ENCODE measurements around the gene PNN.

DNA sequence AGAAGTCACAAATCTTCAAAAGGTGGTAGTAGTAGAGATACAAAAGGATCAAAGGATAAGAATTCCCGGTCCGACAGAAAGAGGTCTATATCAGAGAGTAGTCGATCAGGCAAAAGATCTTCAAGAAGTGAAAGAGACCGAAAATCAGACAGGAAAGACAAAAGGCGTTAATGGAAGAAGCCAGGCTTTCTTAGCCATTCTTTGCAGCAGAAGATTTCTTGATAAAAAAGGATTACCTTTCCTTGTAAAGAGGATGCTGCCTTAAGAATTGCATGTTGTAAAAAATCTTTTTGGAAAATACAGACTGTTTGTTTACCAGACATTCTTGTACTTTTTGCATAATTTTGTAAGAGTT lies 6.6 kb downstream of the PNN start:
- TF ChIP-seq, protein P1, sequence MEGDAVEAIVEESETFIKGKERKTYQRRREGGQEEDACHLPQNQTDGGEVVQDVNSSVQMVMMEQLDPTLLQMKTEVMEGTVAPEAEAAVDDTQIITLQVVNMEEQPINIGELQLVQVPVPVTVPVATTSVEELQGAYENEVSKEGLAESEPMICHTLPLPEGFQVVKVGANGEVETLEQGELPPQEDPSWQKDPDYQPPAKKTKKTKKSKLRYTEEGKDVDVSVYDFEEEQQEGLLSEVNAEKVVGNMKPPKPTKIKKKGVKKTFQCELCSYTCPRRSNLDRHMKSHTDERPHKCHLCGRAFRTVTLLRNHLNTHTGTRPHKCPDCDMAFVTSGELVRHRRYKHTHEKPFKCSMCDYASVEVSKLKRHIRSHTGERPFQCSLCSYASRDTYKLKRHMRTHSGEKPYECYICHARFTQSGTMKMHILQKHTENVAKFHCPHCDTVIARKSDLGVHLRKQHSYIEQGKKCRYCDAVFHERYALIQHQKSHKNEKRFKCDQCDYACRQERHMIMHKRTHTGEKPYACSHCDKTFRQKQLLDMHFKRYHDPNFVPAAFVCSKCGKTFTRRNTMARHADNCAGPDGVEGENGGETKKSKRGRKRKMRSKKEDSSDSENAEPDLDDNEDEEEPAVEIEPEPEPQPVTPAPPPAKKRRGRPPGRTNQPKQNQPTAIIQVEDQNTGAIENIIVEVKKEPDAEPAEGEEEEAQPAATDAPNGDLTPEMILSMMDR (IDR thresholded peaks at IDR 0.05 in 2 of 3, conservative IDR thresholded peaks at IDR 0.05 in 1 of 3; ENCODE audit: control insufficient read depth in 2 of 3, extremely low read depth in 1 of 3, insufficient read depth in 1 of 3, low read depth in 3 of 3, low read length in 3 of 3) = no peak
- TF ChIP-seq TCF7 (IDR thresholded peaks at IDR 0.05; ENCODE audit: borderline replicate concordance) (no peak), SP1 (IDR thresholded peaks at IDR 0.05; ENCODE audit: low read depth, low read length) (no peak), EP300 (IDR thresholded peaks at IDR 0.05; ENCODE audit: borderline replicate concordance in 1 of 2, control insufficient read depth in 1 of 2, low read depth in 2 of 2, low read length in 2 of 2) (no peak), SIN3A (IDR thresholded peaks at IDR 0.05; ENCODE audit: low read depth, low read length) (no peak), TCF3 (IDR thresholded peaks at IDR 0.05; ENCODE audit: borderline replicate concordance, insufficient read depth, low read depth, low read length) (no peak), ZNF274 (IDR thresholded peaks at IDR 0.05; ENCODE audit: insufficient read depth, insufficient read length) (no peak), POLR2AphosphoS5 (IDR thresholded peaks at IDR 0.05; ENCODE audit: low read length) (no peak; the same call in 1 of the 2 replicates), RBBP5 (conservative IDR thresholded peaks at IDR 0.05) (no peak), CREM (IDR thresholded peaks at IDR 0.05; ENCODE audit: low read depth) (no peak), EZH2 (IDR thresholded peaks at IDR 0.05; ENCODE audit: borderline replicate concordance, control insufficient read depth, low read depth, low read length) (no peak), BMI1 (IDR thresholded peaks at IDR 0.05; ENCODE audit: borderline replicate concordance) (no peak)
- TF ChIP-seq, protein P2, sequence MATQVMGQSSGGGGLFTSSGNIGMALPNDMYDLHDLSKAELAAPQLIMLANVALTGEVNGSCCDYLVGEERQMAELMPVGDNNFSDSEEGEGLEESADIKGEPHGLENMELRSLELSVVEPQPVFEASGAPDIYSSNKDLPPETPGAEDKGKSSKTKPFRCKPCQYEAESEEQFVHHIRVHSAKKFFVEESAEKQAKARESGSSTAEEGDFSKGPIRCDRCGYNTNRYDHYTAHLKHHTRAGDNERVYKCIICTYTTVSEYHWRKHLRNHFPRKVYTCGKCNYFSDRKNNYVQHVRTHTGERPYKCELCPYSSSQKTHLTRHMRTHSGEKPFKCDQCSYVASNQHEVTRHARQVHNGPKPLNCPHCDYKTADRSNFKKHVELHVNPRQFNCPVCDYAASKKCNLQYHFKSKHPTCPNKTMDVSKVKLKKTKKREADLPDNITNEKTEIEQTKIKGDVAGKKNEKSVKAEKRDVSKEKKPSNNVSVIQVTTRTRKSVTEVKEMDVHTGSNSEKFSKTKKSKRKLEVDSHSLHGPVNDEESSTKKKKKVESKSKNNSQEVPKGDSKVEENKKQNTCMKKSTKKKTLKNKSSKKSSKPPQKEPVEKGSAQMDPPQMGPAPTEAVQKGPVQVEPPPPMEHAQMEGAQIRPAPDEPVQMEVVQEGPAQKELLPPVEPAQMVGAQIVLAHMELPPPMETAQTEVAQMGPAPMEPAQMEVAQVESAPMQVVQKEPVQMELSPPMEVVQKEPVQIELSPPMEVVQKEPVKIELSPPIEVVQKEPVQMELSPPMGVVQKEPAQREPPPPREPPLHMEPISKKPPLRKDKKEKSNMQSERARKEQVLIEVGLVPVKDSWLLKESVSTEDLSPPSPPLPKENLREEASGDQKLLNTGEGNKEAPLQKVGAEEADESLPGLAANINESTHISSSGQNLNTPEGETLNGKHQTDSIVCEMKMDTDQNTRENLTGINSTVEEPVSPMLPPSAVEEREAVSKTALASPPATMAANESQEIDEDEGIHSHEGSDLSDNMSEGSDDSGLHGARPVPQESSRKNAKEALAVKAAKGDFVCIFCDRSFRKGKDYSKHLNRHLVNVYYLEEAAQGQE (IDR thresholded peaks at IDR 0.05; ENCODE audit: low read depth, low read length) = no peak

All from GM12878 (cell line).